ENCODE results near the gene ATF6.

The ATF6 gene

GRCh38 chr1:161736335-161736969 lies 29.7 kb upstream of the ATF6 start:
- TF ChIP-seq CTCF (IDR thresholded peaks at IDR 0.05; ENCODE audit: insufficient read depth, missing control alignments) = no peak
- FAIRE-seq (no peak), DNase-seq (ENCODE audit: insufficient read length, low spot score) (no peak)

- DNase-seq (ENCODE audit: insufficient read length, low spot score) (no peak), FAIRE-seq (no peak)
- no peak for TF ChIP-seq CTCF (IDR thresholded peaks at IDR 0.05; ENCODE audit: insufficient read depth, missing control alignments)
Measured at GRCh38 chr1:161737625-161738024, 28.5 kb upstream of the ATF6 start.

- peak; percentile 60 for TF ChIP-seq CTCF (IDR thresholded peaks at IDR 0.05; ENCODE audit: insufficient read depth, missing control alignments)
- no peak for DNase-seq (ENCODE audit: insufficient read length, low spot score)
- FAIRE-seq = no peak
Measured at GRCh38 chr1:161738627-161739287, 27.4 kb upstream of the ATF6 start.

GRCh38 chr1:161739865-161740566 lies 26.1 kb upstream of the ATF6 start:
- no peak for TF ChIP-seq CTCF (IDR thresholded peaks at IDR 0.05; ENCODE audit: insufficient read depth, missing control alignments)
- no peak for DNase-seq (ENCODE audit: insufficient read length, low spot score)
- FAIRE-seq = no peak

GRCh38 chr1:161740921-161741320 lies 25.2 kb upstream of the ATF6 start:
- FAIRE-seq = no peak
- DNase-seq (ENCODE audit: insufficient read length, low spot score) = no peak
- no peak for TF ChIP-seq CTCF (IDR thresholded peaks at IDR 0.05; ENCODE audit: insufficient read depth, missing control alignments)

GRCh38 chr1:161743231-161743630 lies 22.9 kb upstream of the ATF6 start:
- FAIRE-seq (no peak), DNase-seq (ENCODE audit: insufficient read length, low spot score) (no peak)
- no peak for TF ChIP-seq CTCF (IDR thresholded peaks at IDR 0.05; ENCODE audit: insufficient read depth, missing control alignments)

- TF ChIP-seq CTCF (IDR thresholded peaks at IDR 0.05; ENCODE audit: insufficient read depth, missing control alignments) = no peak
- no peak for DNase-seq (ENCODE audit: insufficient read length, low spot score)
- no peak for FAIRE-seq
Measured at GRCh38 chr1:161747801-161748200, 18.3 kb upstream of the ATF6 start.

All from D721Med (cell line).